ENCODE results near the gene SHROOM3. TPM values are rescaled to one million over a fixed set of nuclear protein-coding genes. Genes with fewer than 3 reads are reported as not detected.

The SHROOM3 gene
- total and polyA plus RNA-seq, 4 donors = 4.7 to 25.8 (median 8.7) TPM

DNA sequence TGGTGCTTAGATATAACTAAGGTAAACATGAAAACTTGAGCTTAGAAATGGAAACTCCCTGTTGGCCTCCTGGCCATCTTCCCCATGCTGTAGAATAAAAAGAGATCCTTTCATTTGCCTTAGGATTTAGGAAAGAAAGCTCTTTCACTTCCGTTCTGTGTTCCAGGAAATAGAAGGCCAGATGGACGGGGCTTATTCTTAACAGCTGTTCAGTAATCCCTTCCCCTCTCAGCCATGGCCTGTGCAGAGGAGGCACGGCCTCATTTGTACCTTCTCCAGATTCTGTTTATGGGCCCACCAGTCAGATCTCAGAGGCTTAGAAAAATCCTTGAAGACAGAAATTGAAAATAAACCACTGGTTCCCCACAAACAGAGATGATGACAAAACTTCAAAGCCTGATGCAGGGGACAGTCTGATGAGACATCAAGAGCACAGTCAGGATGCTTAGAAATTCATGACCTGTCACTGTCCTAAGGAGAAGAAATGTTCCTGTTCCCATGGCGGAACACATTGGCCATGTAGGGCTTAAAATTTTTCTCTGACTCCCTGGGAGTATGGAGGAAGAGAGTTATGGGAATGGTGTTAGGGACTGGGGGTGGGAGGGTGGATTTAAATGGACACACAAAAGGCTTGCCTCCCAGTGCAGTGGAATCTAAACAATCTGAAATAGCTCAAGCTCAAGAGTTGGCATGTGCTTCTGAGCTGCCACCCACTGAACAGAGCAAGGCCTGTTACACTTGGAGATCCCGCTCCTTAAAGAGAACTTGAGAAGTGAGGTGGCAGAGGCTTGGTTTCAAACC lies 274.1 kb downstream of the SHROOM3 start:
- H3K36me3 ChIP-seq (ENCODE audit: control insufficient read depth in 4 of 4, insufficient read depth in 3 of 4, low read depth in 1 of 4, low read length in 3 of 4) = peaks cover 6 to 15% (median 8%) of the 10 kb centered on the region in 4 donors
- no peaks in the 10 kb centered on the region for H3K27me3 ChIP-seq (ENCODE audit: control insufficient read depth in 4 of 4, insufficient read depth in 4 of 4, low read length in 3 of 4)
- no peak for DNase-seq (ENCODE audit: low spot score)
- H3K9ac ChIP-seq (ENCODE audit: low read depth in 1 of 2, low read length in 2 of 2) = no peak overlapping the region
- peaks cover 13 to 34% (median 30%) of the 10 kb centered on the region in 4 donors for H3K4me1 ChIP-seq (ENCODE audit: control insufficient read depth in 4 of 4, insufficient read depth in 4 of 4, low read length in 3 of 4)
- WGBS = 86% methylated on average over 5 of the region's 5 CpGs
- no peak overlapping the region for H3K4me3 ChIP-seq (ENCODE audit: low read depth in 1 of 3, low read length in 3 of 3)
- H3K27ac ChIP-seq (ENCODE audit: low read depth in 1 of 2, low read length in 2 of 2) = no peak overlapping the region
- no peaks in the 10 kb centered on the region for H3K9me3 ChIP-seq (ENCODE audit: control insufficient read depth in 4 of 4, low read length in 3 of 4)
- no peak for TF ChIP-seq HNF4G (IDR thresholded peaks at IDR 0.05)
- no peak for TF ChIP-seq RAD21 (IDR thresholded peaks at IDR 0.05)

DNA sequence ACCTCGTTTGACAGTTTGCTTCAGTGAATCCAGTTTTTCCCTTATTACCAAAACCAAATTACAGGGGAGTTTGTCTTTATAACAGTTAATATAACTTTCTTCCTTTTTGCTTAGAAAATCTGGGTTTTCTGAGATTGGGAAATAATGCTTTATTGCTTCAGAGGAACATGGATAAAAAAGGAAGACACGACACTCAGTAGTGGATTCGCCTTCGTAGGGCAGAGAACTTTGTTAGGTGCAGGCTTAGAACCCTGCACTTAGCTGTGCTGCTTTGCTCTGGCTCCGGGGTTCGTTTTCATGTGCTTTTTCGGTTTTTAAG lies 274.7 kb downstream of the SHROOM3 start:
- peaks cover 9 to 28% (median 24%) of the 10 kb centered on the region in 4 donors for H3K4me1 ChIP-seq (ENCODE audit: control insufficient read depth in 4 of 4, insufficient read depth in 4 of 4, low read length in 3 of 4)
- H3K9me3 ChIP-seq (ENCODE audit: control insufficient read depth in 4 of 4, low read length in 3 of 4) = no peaks in the 10 kb centered on the region
- no peak overlapping the region for H3K4me3 ChIP-seq (ENCODE audit: low read depth in 1 of 3, low read length in 3 of 3)
- no peak overlapping the region for H3K9ac ChIP-seq (ENCODE audit: low read depth in 1 of 2, low read length in 2 of 2)
- no peak for TF ChIP-seq RXRA (IDR thresholded peaks at IDR 0.05)
- TF ChIP-seq, protein P1, sequence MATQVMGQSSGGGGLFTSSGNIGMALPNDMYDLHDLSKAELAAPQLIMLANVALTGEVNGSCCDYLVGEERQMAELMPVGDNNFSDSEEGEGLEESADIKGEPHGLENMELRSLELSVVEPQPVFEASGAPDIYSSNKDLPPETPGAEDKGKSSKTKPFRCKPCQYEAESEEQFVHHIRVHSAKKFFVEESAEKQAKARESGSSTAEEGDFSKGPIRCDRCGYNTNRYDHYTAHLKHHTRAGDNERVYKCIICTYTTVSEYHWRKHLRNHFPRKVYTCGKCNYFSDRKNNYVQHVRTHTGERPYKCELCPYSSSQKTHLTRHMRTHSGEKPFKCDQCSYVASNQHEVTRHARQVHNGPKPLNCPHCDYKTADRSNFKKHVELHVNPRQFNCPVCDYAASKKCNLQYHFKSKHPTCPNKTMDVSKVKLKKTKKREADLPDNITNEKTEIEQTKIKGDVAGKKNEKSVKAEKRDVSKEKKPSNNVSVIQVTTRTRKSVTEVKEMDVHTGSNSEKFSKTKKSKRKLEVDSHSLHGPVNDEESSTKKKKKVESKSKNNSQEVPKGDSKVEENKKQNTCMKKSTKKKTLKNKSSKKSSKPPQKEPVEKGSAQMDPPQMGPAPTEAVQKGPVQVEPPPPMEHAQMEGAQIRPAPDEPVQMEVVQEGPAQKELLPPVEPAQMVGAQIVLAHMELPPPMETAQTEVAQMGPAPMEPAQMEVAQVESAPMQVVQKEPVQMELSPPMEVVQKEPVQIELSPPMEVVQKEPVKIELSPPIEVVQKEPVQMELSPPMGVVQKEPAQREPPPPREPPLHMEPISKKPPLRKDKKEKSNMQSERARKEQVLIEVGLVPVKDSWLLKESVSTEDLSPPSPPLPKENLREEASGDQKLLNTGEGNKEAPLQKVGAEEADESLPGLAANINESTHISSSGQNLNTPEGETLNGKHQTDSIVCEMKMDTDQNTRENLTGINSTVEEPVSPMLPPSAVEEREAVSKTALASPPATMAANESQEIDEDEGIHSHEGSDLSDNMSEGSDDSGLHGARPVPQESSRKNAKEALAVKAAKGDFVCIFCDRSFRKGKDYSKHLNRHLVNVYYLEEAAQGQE (IDR thresholded peaks at IDR 0.05) = no peak
- TF ChIP-seq HNF4A (conservative IDR thresholded peaks at IDR 0.05) = no peak
- no peak for TF ChIP-seq FOXA2 (IDR thresholded peaks at IDR 0.05)
- no peak for TF ChIP-seq NR2F2 (IDR thresholded peaks at IDR 0.05)
- TF ChIP-seq HNF4G (IDR thresholded peaks at IDR 0.05) = no peak
- no peak for TF ChIP-seq GABPA (IDR thresholded peaks at IDR 0.05 in 1 of 2, conservative IDR thresholded peaks at IDR 0.05 in 1 of 2)
- no peak for TF ChIP-seq TAF1 (conservative IDR thresholded peaks at IDR 0.05)
- TF ChIP-seq, protein P2, sequence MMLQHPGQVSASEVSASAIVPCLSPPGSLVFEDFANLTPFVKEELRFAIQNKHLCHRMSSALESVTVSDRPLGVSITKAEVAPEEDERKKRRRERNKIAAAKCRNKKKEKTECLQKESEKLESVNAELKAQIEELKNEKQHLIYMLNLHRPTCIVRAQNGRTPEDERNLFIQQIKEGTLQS (IDR thresholded peaks at IDR 0.05) = no peak
- TF ChIP-seq, protein P3, sequence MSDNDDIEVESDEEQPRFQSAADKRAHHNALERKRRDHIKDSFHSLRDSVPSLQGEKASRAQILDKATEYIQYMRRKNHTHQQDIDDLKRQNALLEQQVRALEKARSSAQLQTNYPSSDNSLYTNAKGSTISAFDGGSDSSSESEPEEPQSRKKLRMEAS (IDR thresholded peaks at IDR 0.05) = no peak
- no peak for TF ChIP-seq YY1 (IDR thresholded peaks at IDR 0.05)
- TF ChIP-seq JUND (IDR thresholded peaks at IDR 0.05) = no peak
- TF ChIP-seq SP1 (IDR thresholded peaks at IDR 0.05) = no peak
- TF ChIP-seq EGR1 (IDR thresholded peaks at IDR 0.05; ENCODE audit: low read depth in 2 of 2) = no peak
- TF ChIP-seq, protein P4, sequence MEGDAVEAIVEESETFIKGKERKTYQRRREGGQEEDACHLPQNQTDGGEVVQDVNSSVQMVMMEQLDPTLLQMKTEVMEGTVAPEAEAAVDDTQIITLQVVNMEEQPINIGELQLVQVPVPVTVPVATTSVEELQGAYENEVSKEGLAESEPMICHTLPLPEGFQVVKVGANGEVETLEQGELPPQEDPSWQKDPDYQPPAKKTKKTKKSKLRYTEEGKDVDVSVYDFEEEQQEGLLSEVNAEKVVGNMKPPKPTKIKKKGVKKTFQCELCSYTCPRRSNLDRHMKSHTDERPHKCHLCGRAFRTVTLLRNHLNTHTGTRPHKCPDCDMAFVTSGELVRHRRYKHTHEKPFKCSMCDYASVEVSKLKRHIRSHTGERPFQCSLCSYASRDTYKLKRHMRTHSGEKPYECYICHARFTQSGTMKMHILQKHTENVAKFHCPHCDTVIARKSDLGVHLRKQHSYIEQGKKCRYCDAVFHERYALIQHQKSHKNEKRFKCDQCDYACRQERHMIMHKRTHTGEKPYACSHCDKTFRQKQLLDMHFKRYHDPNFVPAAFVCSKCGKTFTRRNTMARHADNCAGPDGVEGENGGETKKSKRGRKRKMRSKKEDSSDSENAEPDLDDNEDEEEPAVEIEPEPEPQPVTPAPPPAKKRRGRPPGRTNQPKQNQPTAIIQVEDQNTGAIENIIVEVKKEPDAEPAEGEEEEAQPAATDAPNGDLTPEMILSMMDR (IDR thresholded peaks at IDR 0.05; ENCODE audit: low read depth, low read length, missing input control) = no peak
- TF ChIP-seq, protein P5, sequence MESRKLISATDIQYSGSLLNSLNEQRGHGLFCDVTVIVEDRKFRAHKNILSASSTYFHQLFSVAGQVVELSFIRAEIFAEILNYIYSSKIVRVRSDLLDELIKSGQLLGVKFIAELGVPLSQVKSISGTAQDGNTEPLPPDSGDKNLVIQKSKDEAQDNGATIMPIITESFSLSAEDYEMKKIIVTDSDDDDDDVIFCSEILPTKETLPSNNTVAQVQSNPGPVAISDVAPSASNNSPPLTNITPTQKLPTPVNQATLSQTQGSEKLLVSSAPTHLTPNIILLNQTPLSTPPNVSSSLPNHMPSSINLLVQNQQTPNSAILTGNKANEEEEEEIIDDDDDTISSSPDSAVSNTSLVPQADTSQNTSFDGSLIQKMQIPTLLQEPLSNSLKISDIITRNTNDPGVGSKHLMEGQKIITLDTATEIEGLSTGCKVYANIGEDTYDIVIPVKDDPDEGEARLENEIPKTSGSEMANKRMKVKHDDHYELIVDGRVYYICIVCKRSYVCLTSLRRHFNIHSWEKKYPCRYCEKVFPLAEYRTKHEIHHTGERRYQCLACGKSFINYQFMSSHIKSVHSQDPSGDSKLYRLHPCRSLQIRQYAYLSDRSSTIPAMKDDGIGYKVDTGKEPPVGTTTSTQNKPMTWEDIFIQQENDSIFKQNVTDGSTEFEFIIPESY (IDR thresholded peaks at IDR 0.05) = no peak
- H3K27ac ChIP-seq (ENCODE audit: low read depth in 1 of 2, low read length in 2 of 2) = no peak overlapping the region
- no peaks in the 10 kb centered on the region for H3K27me3 ChIP-seq (ENCODE audit: control insufficient read depth in 4 of 4, insufficient read depth in 4 of 4, low read length in 3 of 4)
- no peak for DNase-seq (ENCODE audit: low spot score)
- peaks cover 6 to 15% (median 8%) of the 10 kb centered on the region in 4 donors for H3K36me3 ChIP-seq (ENCODE audit: control insufficient read depth in 4 of 4, insufficient read depth in 3 of 4, low read depth in 1 of 4, low read length in 3 of 4)
- WGBS = 85% methylated on average over 7 of the region's 7 CpGs

Data from liver (tissue), 9 donors.